ENCODE results near the gene NWD2.
"Not testable (repeated sequence)": the region's sequence is repeated elsewhere in the genome, so short reads cannot be mapped to it uniquely, and the experiment has no call there.

NWD2 gene

GRCh38 chr4:37204740-37205139 is 39.8 kb upstream of the NWD2 start:
- TF ChIP-seq ZNF707 (tag by site-specific recombination; IDR thresholded peaks at IDR 0.05): peak; percentile 68
- H3K4me1 ChIP-seq (ENCODE audit: control insufficient read depth, insufficient read depth, low read length); POLR2A ChIA-PET; H3K27ac ChIP-seq (ENCODE audit: extremely low read depth, low read depth, low read length); H3K36me3 ChIP-seq (ENCODE audit: control insufficient read depth in 2 of 2, insufficient read depth in 1 of 2, low read length in 2 of 2); H3K9me3 ChIP-seq (ENCODE audit: control insufficient read depth, insufficient read depth, low read depth, low read length); H3K4me3 ChIP-seq (ENCODE audit: low read depth, low read length); CTCF ChIA-PET: not testable (repeated sequence)

DNA sequence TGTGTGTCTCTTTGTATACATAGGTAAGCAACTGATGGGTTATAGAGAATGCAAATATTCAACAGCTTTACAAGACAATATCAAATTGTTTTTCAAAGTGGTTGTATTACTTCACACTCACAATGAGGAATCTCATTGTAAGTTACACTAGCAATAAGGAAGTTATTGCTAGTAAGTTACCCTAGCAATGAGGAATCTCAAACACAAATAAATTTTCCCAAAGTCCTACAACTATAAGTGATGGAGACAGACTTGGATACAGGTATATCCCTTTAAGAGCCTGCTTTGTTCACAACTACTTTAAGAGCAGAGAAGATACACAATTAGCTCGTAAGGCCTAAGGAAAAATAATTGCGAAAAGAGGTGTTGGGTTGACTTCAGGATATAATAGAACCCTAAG is 28.3 kb upstream of the NWD2 start:
- Histone ChIP-seq H3K4me1 (ENCODE audit: control insufficient read depth, insufficient read depth, low read length) (no peaks in the 10 kb centered on the region), H3K36me3 (ENCODE audit: control insufficient read depth in 2 of 2, insufficient read depth in 1 of 2, low read length in 2 of 2) (no peaks in the 10 kb centered on the region), H3K27ac (ENCODE audit: extremely low read depth, low read depth, low read length) (no peak overlapping the region), H3K9me3 (ENCODE audit: control insufficient read depth, insufficient read depth, low read depth, low read length) (no peaks in the 10 kb centered on the region), H3K4me3 (ENCODE audit: low read depth, low read length) (no peak overlapping the region)
- TF ChIP-seq GFI1B (tag by site-specific recombination; IDR thresholded peaks at IDR 0.05): no peak
- TF ChIP-seq, protein P1, sequence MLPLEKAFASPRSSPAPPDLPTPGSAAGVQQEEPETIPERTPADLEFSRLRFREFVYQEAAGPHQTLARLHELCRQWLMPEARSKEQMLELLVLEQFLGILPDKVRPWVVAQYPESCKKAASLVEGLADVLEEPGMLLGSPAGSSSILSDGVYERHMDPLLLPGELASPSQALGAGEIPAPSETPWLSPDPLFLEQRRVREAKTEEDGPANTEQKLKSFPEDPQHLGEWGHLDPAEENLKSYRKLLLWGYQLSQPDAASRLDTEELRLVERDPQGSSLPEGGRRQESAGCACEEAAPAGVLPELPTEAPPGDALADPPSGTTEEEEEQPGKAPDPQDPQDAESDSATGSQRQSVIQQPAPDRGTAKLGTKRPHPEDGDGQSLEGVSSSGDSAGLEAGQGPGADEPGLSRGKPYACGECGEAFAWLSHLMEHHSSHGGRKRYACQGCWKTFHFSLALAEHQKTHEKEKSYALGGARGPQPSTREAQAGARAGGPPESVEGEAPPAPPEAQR (tag by site-specific recombination; IDR thresholded peaks at IDR 0.05): no peak
- ChIA-PET CTCF (no interaction called here), POLR2A (no interaction called here)

DNA sequence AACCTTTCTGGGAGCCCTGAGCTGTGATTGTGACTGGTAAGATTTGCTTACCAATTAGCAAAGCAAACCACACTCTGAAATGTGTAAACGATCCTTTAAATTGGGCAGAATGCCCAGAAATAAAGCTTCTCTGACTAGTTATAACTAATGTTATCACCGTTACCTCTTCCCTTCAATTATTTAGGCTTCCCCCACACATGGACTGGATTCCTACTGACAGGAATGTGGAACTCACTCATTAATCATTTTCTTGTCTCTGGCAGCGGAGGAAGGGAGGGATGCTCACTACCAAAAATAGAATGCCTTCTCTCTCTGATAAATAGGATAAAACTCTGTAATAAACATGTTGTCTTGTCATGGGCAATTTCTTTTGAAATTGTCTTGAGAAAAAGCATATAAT is 25.3 kb upstream of the NWD2 start:
- Histone ChIP-seq H3K4me1 (ENCODE audit: control insufficient read depth, insufficient read depth, low read length) (no peaks in the 10 kb centered on the region), H3K27ac (ENCODE audit: extremely low read depth, low read depth, low read length) (no peak overlapping the region), H3K9me3 (ENCODE audit: control insufficient read depth, insufficient read depth, low read depth, low read length) (no peaks in the 10 kb centered on the region), H3K4me3 (ENCODE audit: low read depth, low read length) (no peak overlapping the region), H3K36me3 (ENCODE audit: control insufficient read depth in 2 of 2, insufficient read depth in 1 of 2, low read length in 2 of 2) (no peaks in the 10 kb centered on the region)
- ChIA-PET CTCF (no interaction called here), POLR2A (no interaction called here)
- TF ChIP-seq MEIS1 (CRISPR knock-in tag; IDR thresholded peaks at IDR 0.05; ENCODE audit: borderline replicate concordance) (peak; percentile 84), TCF7L2 (IDR thresholded peaks at IDR 0.05; ENCODE audit: borderline replicate concordance, low read depth, low read length) (no peak)

GRCh38 chr4:37219990-37220389 is 24.6 kb upstream of the NWD2 start:
- ChIA-PET CTCF (no interaction called here), POLR2A (no interaction called here)
- H3K36me3 ChIP-seq (ENCODE audit: control insufficient read depth in 2 of 2, insufficient read depth in 1 of 2, low read length in 2 of 2): no peaks in the 10 kb centered on the region
- H3K4me1 ChIP-seq (ENCODE audit: control insufficient read depth, insufficient read depth, low read length): no peaks in the 10 kb centered on the region
- H3K27ac ChIP-seq (ENCODE audit: extremely low read depth, low read depth, low read length): no peak overlapping the region
- H3K4me3 ChIP-seq (ENCODE audit: low read depth, low read length): no peak overlapping the region
- no peaks in the 10 kb centered on the region for H3K9me3 ChIP-seq (ENCODE audit: control insufficient read depth, insufficient read depth, low read depth, low read length)
- no peak for TF ChIP-seq ZNF350 (tag by site-specific recombination; IDR thresholded peaks at IDR 0.05)
- no peak for TF ChIP-seq ZBTB7A (tag by site-specific recombination; IDR thresholded peaks at IDR 0.05; ENCODE audit: low read depth)
- TF ChIP-seq ZFP37 (tag by site-specific recombination; IDR thresholded peaks at IDR 0.05): no peak
- TF ChIP-seq ZNF664 (tag by site-specific recombination; IDR thresholded peaks at IDR 0.05): no peak
- TF ChIP-seq ZNF341 (tag by site-specific recombination; IDR thresholded peaks at IDR 0.05; ENCODE audit: low read depth): no peak
- TF ChIP-seq, protein P2, sequence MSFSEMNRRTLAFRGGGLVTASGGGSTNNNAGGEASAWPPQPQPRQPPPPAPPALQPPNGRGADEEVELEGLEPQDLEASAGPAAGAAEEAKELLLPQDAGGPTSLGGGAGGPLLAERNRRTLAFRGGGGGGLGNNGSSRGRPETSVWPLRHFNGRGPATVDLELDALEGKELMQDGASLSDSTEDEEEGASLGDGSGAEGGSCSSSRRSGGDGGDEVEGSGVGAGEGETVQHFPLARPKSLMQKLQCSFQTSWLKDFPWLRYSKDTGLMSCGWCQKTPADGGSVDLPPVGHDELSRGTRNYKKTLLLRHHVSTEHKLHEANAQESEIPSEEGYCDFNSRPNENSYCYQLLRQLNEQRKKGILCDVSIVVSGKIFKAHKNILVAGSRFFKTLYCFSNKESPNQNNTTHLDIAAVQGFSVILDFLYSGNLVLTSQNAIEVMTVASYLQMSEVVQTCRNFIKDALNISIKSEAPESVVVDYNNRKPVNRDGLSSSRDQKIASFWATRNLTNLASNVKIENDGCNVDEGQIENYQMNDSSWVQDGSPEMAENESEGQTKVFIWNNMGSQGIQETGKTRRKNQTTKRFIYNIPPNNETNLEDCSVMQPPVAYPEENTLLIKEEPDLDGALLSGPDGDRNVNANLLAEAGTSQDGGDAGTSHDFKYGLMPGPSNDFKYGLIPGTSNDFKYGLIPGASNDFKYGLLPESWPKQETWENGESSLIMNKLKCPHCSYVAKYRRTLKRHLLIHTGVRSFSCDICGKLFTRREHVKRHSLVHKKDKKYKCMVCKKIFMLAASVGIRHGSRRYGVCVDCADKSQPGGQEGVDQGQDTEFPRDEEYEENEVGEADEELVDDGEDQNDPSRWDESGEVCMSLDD (tag by site-specific recombination; IDR thresholded peaks at IDR 0.05): no peak
- TF ChIP-seq ZNF214 (tag by site-specific recombination; IDR thresholded peaks at IDR 0.05; ENCODE audit: borderline replicate concordance): no peak
- no peak for TF ChIP-seq GLIS1 (tag by site-specific recombination; IDR thresholded peaks at IDR 0.05)
- no peak for TF ChIP-seq YY1 (tag by site-specific recombination; IDR thresholded peaks at IDR 0.05)
- TF ChIP-seq OVOL3 (tag by site-specific recombination; IDR thresholded peaks at IDR 0.05): no peak
- TF ChIP-seq ZNF658 (tag by site-specific recombination; IDR thresholded peaks at IDR 0.05): no peak
- no peak for TF ChIP-seq ZNF416 (tag by site-specific recombination; IDR thresholded peaks at IDR 0.05)
- no peak for TF ChIP-seq ZNF670 (tag by site-specific recombination; IDR thresholded peaks at IDR 0.05; ENCODE audit: low read depth)
- no peak for TF ChIP-seq ZBTB17 (tag by site-specific recombination; IDR thresholded peaks at IDR 0.05)
- no peak for TF ChIP-seq SP2 (tag by site-specific recombination; IDR thresholded peaks at IDR 0.05)
- TF ChIP-seq ZNF140 (tag by site-specific recombination; IDR thresholded peaks at IDR 0.05): no peak
- TF ChIP-seq ZNF518A (tag by site-specific recombination; conservative IDR thresholded peaks at IDR 0.05; ENCODE audit: low read depth): no peak
